Measurements from ENCODE around the gene TRIM66.

DNA sequence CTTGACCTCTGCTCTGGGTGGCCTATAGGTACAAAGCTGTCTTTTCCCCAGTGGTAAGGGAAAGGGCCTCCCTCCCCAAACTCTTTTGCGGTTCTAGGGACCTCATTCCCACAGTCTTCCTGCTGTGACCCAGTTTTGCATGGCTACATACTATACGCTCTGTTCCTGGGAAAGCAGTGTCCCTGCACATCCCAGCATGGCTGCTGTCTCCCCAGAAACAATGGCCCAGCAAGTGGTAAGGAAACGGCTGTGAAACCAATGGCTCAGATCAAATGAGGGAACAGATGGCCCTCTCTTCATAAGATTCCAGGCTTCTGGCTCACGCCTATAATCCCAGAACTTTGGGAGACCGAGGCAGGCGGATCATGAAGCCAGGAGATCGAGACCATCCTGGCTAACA lies 41.2 kb upstream of the TRIM66 start:
- TF ChIP-seq, protein P1, sequence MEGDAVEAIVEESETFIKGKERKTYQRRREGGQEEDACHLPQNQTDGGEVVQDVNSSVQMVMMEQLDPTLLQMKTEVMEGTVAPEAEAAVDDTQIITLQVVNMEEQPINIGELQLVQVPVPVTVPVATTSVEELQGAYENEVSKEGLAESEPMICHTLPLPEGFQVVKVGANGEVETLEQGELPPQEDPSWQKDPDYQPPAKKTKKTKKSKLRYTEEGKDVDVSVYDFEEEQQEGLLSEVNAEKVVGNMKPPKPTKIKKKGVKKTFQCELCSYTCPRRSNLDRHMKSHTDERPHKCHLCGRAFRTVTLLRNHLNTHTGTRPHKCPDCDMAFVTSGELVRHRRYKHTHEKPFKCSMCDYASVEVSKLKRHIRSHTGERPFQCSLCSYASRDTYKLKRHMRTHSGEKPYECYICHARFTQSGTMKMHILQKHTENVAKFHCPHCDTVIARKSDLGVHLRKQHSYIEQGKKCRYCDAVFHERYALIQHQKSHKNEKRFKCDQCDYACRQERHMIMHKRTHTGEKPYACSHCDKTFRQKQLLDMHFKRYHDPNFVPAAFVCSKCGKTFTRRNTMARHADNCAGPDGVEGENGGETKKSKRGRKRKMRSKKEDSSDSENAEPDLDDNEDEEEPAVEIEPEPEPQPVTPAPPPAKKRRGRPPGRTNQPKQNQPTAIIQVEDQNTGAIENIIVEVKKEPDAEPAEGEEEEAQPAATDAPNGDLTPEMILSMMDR (IDR thresholded peaks at IDR 0.05 in 2 of 3, conservative IDR thresholded peaks at IDR 0.05 in 1 of 3; ENCODE audit: control insufficient read depth in 2 of 3, extremely low read depth in 1 of 3, insufficient read depth in 1 of 3, low read depth in 3 of 3, low read length in 3 of 3) = no peak
- TF ChIP-seq IRF5 (IDR thresholded peaks at IDR 0.05; ENCODE audit: borderline replicate concordance) (no peak), RFX5 (IDR thresholded peaks at IDR 0.05; ENCODE audit: low read depth, low read length) (no peak), ESRRA (IDR thresholded peaks at IDR 0.05; ENCODE audit: low read length) (no peak), CEBPB (IDR thresholded peaks at IDR 0.05; ENCODE audit: borderline replicate concordance in 1 of 2, low read depth in 2 of 2, low read length in 2 of 2) (no peak), TBL1XR1 (IDR thresholded peaks at IDR 0.05; ENCODE audit: low read depth, low read length) (no peak), RELA (IDR thresholded peaks at IDR 0.05; ENCODE audit: borderline replicate concordance, partially characterized antibody) (no peak), PAX8 (IDR thresholded peaks at IDR 0.05) (no peak), CHD4 (IDR thresholded peaks at IDR 0.05) (no peak), ZNF274 (IDR thresholded peaks at IDR 0.05; ENCODE audit: insufficient read depth, insufficient read length) (no peak), POLR2A (IDR thresholded peaks at IDR 0.05; ENCODE audit: low read depth, low read length) (no peak)

Measured in GM12878 (cell line).